Right lobe of liver (tissue), 4 donors: ENCODE data around the gene CGRRF1.

ENCODE experiments used
- POLR2A ChIP-seq: fragments of 450-650 bp; IDR thresholded peaks from one replicate; pipeline ENCODE4 v1.6.1; 2017; ENCODE audit warnings: antibody characterized with exemption, mild to moderate bottlenecking
- TF ChIP-seq, protein P1 (sequence below), 4 donors: fragments of 200-600 bp in 3 of 4; fragments of 450-650 bp in 1 of 4; IDR thresholded peaks; one replicate each; pipeline versions ENCODE4 v1.5.1 to v1.8.0; 2016 to 2022; ENCODE audit warnings: antibody characterized with exemption in 4 of 4, mild to moderate bottlenecking in 2 of 4
- donor health status: DM: no; HTN: no; CAD: no.
- donor health status: DM: no; HTN: no; CAD: no.
- donor health status: DM: no; HTN: yes; CAD: no.

DNA sequence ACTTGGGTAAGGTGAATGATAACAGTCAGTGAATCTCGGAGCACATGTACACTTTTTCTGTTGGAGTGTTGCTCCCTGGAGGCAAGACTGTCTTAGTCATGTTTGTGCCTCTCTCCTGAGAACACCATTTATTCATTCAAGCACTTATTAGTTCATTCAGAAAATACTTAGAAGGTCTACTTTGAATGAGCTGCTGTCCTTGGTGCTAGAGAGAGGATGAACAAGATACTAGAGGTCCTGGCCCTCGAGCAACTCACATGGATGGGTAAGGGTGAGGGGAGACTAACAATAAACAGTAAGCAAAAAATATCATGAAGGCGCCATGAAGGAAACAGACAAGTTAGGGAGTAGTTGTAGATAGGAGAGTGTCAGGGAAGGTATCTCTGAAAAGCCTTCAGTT lies 40.2 kb downstream of the CGRRF1 start:
- no peak for TF ChIP-seq POLR2A
- TF ChIP-seq, protein P1, sequence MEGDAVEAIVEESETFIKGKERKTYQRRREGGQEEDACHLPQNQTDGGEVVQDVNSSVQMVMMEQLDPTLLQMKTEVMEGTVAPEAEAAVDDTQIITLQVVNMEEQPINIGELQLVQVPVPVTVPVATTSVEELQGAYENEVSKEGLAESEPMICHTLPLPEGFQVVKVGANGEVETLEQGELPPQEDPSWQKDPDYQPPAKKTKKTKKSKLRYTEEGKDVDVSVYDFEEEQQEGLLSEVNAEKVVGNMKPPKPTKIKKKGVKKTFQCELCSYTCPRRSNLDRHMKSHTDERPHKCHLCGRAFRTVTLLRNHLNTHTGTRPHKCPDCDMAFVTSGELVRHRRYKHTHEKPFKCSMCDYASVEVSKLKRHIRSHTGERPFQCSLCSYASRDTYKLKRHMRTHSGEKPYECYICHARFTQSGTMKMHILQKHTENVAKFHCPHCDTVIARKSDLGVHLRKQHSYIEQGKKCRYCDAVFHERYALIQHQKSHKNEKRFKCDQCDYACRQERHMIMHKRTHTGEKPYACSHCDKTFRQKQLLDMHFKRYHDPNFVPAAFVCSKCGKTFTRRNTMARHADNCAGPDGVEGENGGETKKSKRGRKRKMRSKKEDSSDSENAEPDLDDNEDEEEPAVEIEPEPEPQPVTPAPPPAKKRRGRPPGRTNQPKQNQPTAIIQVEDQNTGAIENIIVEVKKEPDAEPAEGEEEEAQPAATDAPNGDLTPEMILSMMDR (IDR thresholded peaks at IDR 0.05), result no peak
